SK-N-MC (cell line): ENCODE measurements around the gene PTPN9.

Experiments used
- EZH2 ChIP-seq: fragments of 200-600 bp; sonication (generic); IDR thresholded peaks from one replicate; pipeline ENCODE4 v1.6.1; 2017; ENCODE audit warnings: antibody characterized with exemption
- FOXP2 ChIP-seq: optimal IDR thresholded peaks from 2 replicates; pipeline ENCODE3; 2011; ENCODE audit warnings: mild to moderate bottlenecking, moderate library complexity; ENCODE audit not compliant: insufficient read depth; ENCODE audit errors: extremely low read length, control extremely low read depth

DNA sequence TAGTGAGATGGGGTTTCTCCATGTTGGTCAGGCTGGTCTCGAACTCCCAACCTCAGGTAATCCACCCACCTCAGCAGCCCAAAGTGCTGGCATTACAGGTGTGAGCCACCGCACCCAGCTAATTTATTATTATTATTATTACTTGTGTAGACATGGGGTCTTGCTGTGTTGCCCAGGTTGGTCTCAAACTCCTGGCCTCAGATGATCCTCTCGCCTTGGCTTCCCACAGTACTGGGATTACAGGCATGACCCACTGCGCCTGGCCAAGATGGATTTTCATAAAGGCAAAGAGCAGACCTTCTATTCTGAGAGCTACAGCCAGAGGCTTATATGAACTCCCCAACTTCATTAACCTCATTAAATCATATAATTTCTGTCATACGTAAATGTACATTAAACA lies 17.2 kb downstream of the PTPN9 start:
- TF ChIP-seq FOXP2: no peak
- no peak for TF ChIP-seq EZH2
